ENCODE measurements around the gene FIGNL2.
"Not testable (repeated sequence)": the region's sequence is repeated elsewhere in the genome, so short reads cannot be mapped to it uniquely, and the experiment has no call there.

The FIGNL2 gene

GRCh38 chr12:51839310-51839947 is 9.1 kb downstream of the FIGNL2 start:
- DNase-seq: no peak
- H3K27me3 Mint-ChIP-seq: peaks cover 69% of the 10 kb centered on the region
- no peaks in the 10 kb centered on the region for H3K36me3 Mint-ChIP-seq (ENCODE audit: low read depth)
- no peaks in the 10 kb centered on the region for H3K9me3 Mint-ChIP-seq
- no peak overlapping the region for H3K4me3 Mint-ChIP-seq
- no peak overlapping the region for H3K27ac Mint-ChIP-seq
- H3K4me1 Mint-ChIP-seq (ENCODE audit: low read depth): no peaks in the 10 kb centered on the region

DNA sequence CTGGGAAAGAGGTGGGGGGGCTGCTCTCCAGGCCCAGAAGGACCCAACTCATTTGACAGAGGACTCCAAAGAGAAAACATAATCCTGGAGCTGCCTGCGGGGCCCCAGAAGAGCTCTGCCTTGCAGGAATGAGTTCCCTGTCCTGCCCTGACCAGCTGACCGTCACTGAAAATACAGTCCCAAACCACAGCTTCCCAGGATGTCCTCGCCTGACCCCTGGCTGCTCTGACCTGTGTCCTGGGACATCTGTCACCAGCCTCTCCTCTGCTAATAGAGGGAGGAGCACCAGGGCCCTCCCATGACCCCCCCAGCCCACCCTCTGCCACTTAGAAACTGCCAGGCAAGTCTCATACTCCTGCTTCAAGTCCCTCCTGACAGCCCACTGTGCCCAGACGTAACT is 9.8 kb downstream of the FIGNL2 start:
- no peaks in the 10 kb centered on the region for H3K4me1 Mint-ChIP-seq (ENCODE audit: low read depth)
- no peak for DNase-seq
- no peaks in the 10 kb centered on the region for H3K36me3 Mint-ChIP-seq (ENCODE audit: low read depth)
- H3K27ac Mint-ChIP-seq: no peak overlapping the region
- peaks cover 66% of the 10 kb centered on the region for H3K27me3 Mint-ChIP-seq
- H3K4me3 Mint-ChIP-seq: no peak overlapping the region
- no peaks in the 10 kb centered on the region for H3K9me3 Mint-ChIP-seq

DNA sequence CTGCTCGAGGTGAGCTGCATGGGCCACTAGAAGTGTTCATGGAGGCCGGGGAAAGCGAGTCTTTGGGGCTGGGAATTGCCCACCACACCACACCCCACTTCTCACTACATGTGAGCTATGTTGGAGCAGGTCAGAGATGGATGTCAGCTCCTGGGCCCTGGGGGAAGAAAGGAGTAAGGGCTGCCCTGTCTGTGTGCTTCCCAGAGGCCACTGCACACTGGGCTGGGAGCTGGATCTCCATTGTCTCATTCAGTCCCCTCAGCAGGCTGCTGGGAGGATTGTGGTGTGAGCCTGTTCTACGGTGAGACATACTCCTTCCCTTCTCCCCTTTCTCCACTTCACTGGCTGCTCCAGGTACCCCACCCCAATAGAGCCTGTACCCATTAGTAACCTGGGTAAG is 10.5 kb downstream of the FIGNL2 start:
- Mint-ChIP-seq H3K4me1 (ENCODE audit: low read depth) (peaks cover 2% of the 10 kb centered on the region), H3K27ac (no peak overlapping the region), H3K9me3 (no peaks in the 10 kb centered on the region), H3K36me3 (ENCODE audit: low read depth) (no peaks in the 10 kb centered on the region), H3K27me3 (peaks cover 68% of the 10 kb centered on the region), H3K4me3 (no peak overlapping the region)
- DNase-seq: no peak

DNA sequence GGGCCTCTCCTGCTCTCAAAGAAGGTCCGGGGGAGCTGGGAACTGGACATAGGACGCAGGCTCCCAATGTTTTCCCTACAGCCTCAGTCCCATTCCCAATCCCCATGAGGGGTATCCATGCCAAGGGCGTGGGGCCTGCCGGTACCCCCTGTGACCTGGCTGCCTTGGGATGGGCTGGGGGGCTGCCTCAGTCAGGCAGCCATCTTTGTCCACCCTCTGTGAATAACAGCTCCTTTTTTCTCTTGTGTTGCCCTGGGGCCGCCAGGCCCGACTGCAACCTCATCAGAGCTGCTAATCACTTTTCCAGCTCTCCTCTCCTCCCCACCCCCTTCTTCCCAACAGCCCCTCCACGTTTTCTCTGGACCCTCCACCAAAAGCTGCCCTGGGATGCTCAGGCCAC is 11.2 kb downstream of the FIGNL2 start:
- H3K27ac Mint-ChIP-seq: no peak overlapping the region
- H3K4me1 Mint-ChIP-seq (ENCODE audit: low read depth): peaks cover 9% of the 10 kb centered on the region
- H3K4me3 Mint-ChIP-seq: no peak overlapping the region
- H3K9me3 Mint-ChIP-seq: no peaks in the 10 kb centered on the region
- H3K27me3 Mint-ChIP-seq: peaks cover 67% of the 10 kb centered on the region
- no peak for DNase-seq
- no peaks in the 10 kb centered on the region for H3K36me3 Mint-ChIP-seq (ENCODE audit: low read depth)

DNA sequence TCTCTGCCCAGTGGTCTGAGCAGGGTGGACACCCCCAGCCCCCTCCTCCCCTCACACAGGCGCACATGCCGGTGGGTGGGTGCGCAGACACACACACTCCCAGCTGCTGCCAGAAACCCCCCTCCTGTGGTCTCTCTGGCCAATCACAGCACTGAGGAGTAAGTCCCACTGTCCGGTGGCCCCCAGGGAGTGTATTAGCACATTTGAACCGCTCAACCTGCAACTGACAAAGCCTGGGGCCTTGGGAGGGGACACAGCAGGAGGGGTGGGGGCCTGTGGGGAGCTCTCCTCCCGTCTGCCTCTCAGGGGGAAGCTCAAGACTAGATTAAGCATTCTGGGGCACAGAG is 11.7 kb downstream of the FIGNL2 start:
- Mint-ChIP-seq H3K9me3 (no peaks in the 10 kb centered on the region), H3K4me3 (no peak overlapping the region), H3K27ac (no peak overlapping the region), H3K36me3 (ENCODE audit: low read depth) (no peaks in the 10 kb centered on the region), H3K27me3 (peaks cover 67% of the 10 kb centered on the region), H3K4me1 (ENCODE audit: low read depth) (peaks cover 10% of the 10 kb centered on the region)
- no peak for DNase-seq

GRCh38 chr12:51836041-51836826 is 12.3 kb downstream of the FIGNL2 start:
- H3K4me1 Mint-ChIP-seq (ENCODE audit: low read depth): peaks cover 10% of the 10 kb centered on the region
- no peaks in the 10 kb centered on the region for H3K9me3 Mint-ChIP-seq
- DNase-seq: no peak
- peaks cover 66% of the 10 kb centered on the region for H3K27me3 Mint-ChIP-seq
- no peak overlapping the region for H3K4me3 Mint-ChIP-seq
- no peaks in the 10 kb centered on the region for H3K36me3 Mint-ChIP-seq (ENCODE audit: low read depth)
- H3K27ac Mint-ChIP-seq: no peak overlapping the region

GRCh38 chr12:51834411-51834810 is 14.1 kb downstream of the FIGNL2 start:
- DNase-seq: no peak
- no peak overlapping the region for H3K4me3 Mint-ChIP-seq
- H3K27ac Mint-ChIP-seq: no peak overlapping the region
- H3K27me3 Mint-ChIP-seq: peaks cover 57% of the 10 kb centered on the region
- H3K4me1 Mint-ChIP-seq (ENCODE audit: low read depth): peaks cover 10% of the 10 kb centered on the region
- H3K9me3 Mint-ChIP-seq: no peaks in the 10 kb centered on the region
- no peaks in the 10 kb centered on the region for H3K36me3 Mint-ChIP-seq (ENCODE audit: low read depth)

DNA sequence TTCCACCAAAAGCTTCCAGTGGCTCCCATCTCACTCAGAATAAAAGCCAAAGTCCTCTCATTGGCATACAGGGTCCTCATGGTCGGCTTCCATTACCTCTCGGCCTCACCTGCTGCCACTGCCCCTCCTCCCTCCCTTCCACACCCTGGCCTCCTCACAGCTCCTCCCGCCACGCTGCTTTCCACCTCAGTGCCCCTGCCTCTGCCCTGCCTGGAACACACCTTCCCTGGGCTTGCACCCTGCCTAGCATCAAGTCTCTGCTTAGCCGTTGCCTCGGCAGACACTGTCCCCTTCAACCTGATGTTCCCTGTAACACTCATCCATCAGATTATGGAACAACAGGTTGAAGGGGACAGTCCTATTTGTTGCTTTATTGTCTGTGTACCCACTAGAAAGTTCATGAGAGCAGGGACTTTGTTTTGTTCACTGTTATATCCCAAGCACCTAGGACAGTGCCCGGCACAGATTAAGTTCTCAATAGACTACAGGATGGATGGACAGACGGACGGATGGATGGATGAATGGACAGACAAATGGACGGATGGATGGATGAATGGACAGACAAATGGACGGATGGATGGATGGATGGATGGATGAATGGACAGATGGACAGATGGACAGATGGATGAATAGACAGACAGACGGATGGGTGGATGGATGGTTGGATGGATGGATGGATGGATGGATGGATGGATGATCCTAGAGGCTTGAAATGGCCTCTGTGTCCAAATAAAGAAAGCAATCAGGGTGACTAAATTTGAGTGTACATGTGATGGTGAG is 14.9 kb downstream of the FIGNL2 start:
- no peaks in the 10 kb centered on the region for H3K9me3 Mint-ChIP-seq
- H3K4me1 Mint-ChIP-seq (ENCODE audit: low read depth): peaks cover 12% of the 10 kb centered on the region
- peaks cover 52% of the 10 kb centered on the region for H3K27me3 Mint-ChIP-seq
- no peak overlapping the region for H3K4me3 Mint-ChIP-seq
- no peak for DNase-seq
- no peaks in the 10 kb centered on the region for H3K36me3 Mint-ChIP-seq (ENCODE audit: low read depth)
- no peak overlapping the region for H3K27ac Mint-ChIP-seq

DNA sequence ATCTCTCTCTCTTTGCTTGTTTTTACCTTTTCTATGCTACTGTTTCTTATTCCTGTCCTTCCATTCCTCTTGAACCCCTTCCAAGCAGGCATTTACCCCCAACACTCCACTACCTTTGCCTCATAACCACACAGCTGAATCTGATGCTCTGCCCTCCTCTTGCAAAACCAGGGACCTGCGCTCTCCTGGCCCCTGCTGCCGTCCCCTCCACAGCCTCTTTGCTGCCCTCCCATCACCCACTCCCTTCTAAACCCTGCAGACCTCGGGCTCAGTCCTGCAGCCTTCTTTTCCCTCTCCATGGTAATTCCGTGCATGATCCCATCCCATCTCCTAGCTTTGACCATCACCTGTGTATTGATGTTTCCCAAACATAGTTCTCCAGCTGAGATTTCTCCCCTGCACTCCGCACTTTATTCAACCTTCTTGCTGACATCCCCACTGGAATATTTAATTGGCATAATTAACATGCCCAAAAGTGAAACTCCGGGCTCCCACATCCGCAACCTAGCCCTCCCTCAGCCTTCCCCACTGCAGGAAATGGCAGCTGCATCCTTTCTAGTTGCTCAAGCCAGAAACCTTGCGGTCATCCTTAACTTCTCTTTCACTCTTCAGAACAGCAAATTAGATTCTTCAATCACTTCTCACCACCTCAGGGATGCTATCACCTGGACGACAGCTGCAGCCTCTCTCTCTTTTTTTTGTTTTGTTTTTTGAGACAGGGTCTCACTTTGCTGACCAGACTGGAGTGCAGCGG is 16.0 kb downstream of the FIGNL2 start:
- peaks cover 48% of the 10 kb centered on the region for H3K27me3 Mint-ChIP-seq

DNA sequence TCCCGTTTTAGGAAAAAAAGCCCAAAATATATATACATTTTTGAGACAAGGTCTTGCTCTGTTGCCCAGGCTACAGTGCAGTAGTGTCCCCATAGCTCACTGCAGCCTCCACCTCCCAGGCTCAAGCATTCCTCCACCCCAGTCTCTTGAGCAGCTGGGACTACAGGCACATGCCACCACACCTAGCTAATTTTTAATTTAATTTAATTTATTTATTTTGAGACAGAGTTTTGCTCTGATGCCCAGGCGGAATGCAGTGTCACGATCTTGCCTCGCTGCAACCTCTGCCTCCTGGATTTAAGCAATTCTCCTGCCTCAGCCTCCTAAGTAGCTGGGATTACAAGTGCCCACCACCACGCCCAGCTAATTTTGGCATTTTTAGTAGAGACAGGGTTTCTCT is 16.7 kb downstream of the FIGNL2 start:
- H3K27ac Mint-ChIP-seq; H3K36me3 Mint-ChIP-seq (ENCODE audit: low read depth); DNase-seq; H3K9me3 Mint-ChIP-seq; H3K4me3 Mint-ChIP-seq: not testable (repeated sequence)
- H3K4me1 Mint-ChIP-seq (ENCODE audit: low read depth): peaks cover 30% of the 10 kb centered on the region
- H3K27me3 Mint-ChIP-seq: peaks cover 44% of the 10 kb centered on the region

More for the DNA sequence above, 16.0 kb downstream of the FIGNL2 start:
- Mint-ChIP-seq H3K27ac (no peak overlapping the region), H3K36me3 (ENCODE audit: low read depth) (no peaks in the 10 kb centered on the region), H3K4me3 (no peak overlapping the region), H3K4me1 (ENCODE audit: low read depth) (peaks cover 23% of the 10 kb centered on the region), H3K9me3 (no peaks in the 10 kb centered on the region)
- no peak for DNase-seq

DNA sequence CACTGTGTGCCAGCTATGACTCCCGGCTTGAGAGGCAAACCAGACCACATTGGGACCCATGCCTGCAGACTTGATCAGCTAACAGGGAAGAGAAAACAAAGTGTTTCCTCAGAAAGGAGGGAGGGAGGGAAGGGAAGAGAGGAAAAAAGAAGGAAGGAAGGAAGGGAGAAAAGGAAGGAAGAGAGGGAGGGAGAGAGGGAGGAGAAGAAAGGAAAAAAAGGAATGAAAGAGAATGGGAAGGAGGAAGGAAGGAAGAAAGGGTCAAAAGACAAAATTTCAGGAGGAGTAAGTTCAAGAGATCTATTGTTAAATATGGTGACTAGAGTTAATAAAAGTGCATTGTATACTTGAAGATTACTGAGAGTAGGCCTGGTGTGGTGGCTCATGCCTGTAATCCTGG is 18.9 kb downstream of the FIGNL2 start:
- DNase-seq: no peak
- H3K27me3 Mint-ChIP-seq: peaks cover 34% of the 10 kb centered on the region
- no peaks in the 10 kb centered on the region for H3K36me3 Mint-ChIP-seq (ENCODE audit: low read depth)
- no peak overlapping the region for H3K4me3 Mint-ChIP-seq
- H3K9me3 Mint-ChIP-seq: no peaks in the 10 kb centered on the region
- no peak overlapping the region for H3K27ac Mint-ChIP-seq
- H3K4me1 Mint-ChIP-seq (ENCODE audit: low read depth): peaks cover 34% of the 10 kb centered on the region

DNA sequence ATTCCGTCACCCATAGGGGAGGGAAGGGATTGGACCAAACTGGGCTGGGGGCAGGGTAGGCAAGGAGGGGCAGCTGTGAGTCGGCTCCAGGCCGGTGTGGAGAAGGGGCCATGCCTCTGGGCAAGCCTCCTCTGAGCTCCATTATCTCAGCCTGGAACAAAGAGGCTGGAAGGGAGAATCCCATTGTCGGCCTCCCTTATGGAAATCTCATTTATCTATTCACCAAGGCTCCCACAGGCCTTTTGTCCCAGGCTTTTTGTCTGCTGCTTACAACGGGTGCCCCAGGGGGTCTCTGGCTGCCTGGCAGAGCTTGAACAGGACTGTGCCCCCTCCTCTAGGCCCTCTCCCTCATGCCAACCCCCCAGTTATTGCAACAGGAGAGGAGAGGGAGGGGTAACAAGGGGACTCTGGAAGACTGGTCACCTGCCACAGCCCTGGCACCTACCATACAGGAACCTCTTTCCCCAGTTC is 19.5 kb downstream of the FIGNL2 start:
- Mint-ChIP-seq H3K4me1 (ENCODE audit: low read depth) (peaks cover 34% of the 10 kb centered on the region), H3K9me3 (no peaks in the 10 kb centered on the region), H3K4me3 (no peak overlapping the region), H3K27me3 (peaks cover 31% of the 10 kb centered on the region), H3K27ac (peak overlapping the region; percentile 94), H3K36me3 (ENCODE audit: low read depth) (no peaks in the 10 kb centered on the region)
- DNase-seq: no peak

DNA sequence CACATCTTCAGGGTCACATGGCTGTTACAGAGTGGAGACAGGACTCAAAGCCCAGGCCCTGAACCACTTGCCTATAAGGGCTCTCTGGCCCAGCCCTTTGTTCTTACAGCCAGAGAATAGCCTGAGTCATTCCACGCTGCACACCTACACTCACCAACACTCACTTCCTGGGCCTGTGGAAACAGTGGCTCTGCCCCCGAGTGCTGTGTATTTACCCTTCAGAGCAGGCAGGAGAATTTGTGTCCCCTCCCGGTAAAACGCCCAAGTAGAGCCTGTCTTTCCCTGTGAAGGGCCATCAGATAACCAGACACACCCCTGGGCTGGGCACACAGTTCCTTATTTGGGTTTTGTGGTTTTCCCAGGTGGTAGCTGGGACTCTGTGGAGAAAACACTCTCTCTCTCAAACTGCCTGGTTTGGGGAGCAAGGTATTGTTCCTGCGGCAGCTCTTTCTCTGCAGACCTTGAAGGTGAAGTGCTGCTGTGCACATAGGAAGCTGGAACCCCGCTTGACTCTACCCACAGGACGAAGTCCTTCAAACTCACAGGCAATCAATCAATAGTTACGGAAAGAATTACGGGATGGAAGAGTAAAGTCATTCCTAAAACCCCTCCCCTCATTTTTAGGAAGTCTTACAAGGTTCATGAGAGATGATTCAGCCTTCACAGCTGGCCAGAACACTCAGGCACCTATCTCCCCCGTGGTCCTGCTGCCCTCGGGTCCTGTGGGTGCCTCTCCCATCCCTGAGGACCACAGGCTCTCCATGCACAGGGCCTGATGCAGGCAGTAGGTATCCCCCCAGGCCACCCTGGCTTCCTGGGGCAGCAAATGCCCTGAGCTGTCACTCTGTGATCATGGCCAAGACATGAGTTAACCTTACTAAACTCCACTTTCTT is 20.3 kb downstream of the FIGNL2 start:
- H3K4me1 Mint-ChIP-seq (ENCODE audit: low read depth): peaks cover 36% of the 10 kb centered on the region
- peak; percentile 73 for DNase-seq
- no peaks in the 10 kb centered on the region for H3K9me3 Mint-ChIP-seq
- peaks cover 22% of the 10 kb centered on the region for H3K27me3 Mint-ChIP-seq
- peak overlapping the region; percentile 94 for H3K27ac Mint-ChIP-seq
- H3K4me3 Mint-ChIP-seq: peak overlapping the region; percentile 39
- H3K36me3 Mint-ChIP-seq (ENCODE audit: low read depth): no peaks in the 10 kb centered on the region

Data from activated T-cell treated with anti-CD3 and anti-CD28 coated beads, Interleukin-2, amount 50 U/mL, for 24 hours (primary cell).